Measurements from ENCODE around the gene NUDT21.
"Not testable (repeated sequence)": the region's sequence is repeated elsewhere in the genome, so short reads cannot be mapped to it uniquely, and the experiment has no call there.

Gene NUDT21

DNA sequence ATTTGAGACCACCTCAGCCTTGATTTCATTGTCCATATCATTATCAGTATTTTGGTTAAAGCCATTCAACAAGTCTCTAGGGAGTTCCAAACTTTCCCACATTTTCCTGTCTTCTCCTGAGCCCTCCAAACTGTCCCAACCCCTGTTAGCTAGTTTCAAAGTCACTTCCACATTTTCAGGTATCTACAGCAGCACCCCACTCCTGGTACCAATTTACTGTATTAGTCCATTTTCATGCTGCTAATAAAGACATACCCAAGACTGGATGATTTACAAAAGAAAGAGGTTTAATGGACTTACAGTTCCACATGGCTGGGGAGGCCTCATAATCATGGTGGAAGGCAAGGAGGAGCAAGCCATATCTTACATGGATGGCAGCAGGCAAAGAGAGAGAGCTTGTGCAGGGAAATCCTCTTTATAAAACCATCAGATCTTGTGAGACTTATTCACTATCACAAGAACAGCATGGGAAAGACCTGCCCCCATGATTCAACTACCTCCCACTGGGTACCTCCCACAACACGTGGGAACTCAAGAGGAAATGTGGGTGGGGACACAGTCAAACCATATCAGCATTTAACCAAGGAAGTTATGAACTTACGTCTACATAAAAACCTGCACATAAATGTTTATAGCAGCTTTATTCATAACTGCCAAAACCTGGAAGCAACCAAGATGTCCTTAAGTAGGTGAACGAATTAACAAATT is 70.2 kb downstream of the NUDT21 start:
- not testable (repeated sequence) for DNase-seq (ENCODE audit: low read depth in 4 of 4, low spot score in 1 of 4)
